KOPT-K1 (cell line): ENCODE measurements around the gene RNF11.
"Not testable (repeated sequence)": the region's sequence is repeated elsewhere in the genome, so short reads cannot be mapped to it uniquely, and the experiment has no call there.

ENCODE experiments used
- H3K27ac ChIP-seq: fragments of 200-600 bp; sonication (generic); 2 replicates; pipeline ENCODE4 v1.5.1; 2016; ENCODE audit warnings: antibody characterized with exemption, mild to moderate bottlenecking, low read depth, low read length; ENCODE audit not compliant: poor library complexity, severe bottlenecking
- H3K36me3 ChIP-seq: fragments of 200-600 bp; sonication (generic); 2 replicates; pipeline ENCODE4 v1.5.1; 2017; ENCODE audit warnings: antibody characterized with exemption, mild to moderate bottlenecking, low read length, moderate library complexity; ENCODE audit not compliant: insufficient read depth
- H3K9me3 ChIP-seq: fragments of 200-600 bp; sonication (generic); 2 replicates; pipeline ENCODE4 v1.5.1; 2017; ENCODE audit warnings: antibody characterized with exemption, low read length, mild to moderate bottlenecking; ENCODE audit not compliant: insufficient read depth, poor library complexity, severe bottlenecking

RNF11 gene

DNA sequence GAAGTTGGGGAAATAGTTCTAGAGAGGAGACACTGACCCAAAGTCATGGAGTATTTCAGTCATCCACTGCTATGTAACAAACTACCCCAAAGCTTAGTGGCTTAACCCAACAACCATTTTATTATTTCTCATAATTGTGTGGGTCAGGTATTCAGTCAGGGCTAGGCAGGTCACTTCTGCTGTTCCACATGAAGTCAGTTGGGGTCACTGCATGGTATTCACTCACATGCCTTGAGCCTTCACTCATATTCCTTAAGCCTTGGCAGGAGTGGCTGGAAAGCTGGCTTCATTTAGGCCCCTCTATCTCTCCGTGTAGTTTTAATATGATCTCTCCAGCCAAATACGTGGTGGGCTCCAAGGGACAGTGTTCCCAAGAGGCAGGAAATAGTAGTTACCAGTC is 17.5 kb upstream of the RNF11 start:
- Histone ChIP-seq H3K27ac (no peak overlapping the region), H3K36me3 (no peaks in the 10 kb centered on the region), H3K9me3 (no peaks in the 10 kb centered on the region)

GRCh38 chr1:51219022-51219421 is 17.1 kb upstream of the RNF11 start:
- Histone ChIP-seq H3K36me3 (no peaks in the 10 kb centered on the region), H3K27ac (no peak overlapping the region), H3K9me3 (no peaks in the 10 kb centered on the region)

- H3K36me3 ChIP-seq, H3K27ac ChIP-seq, H3K9me3 ChIP-seq: not testable (repeated sequence)
These were observed 14.5 kb upstream of the RNF11 start for GRCh38 chr1:51221529-51221928.

- H3K36me3 ChIP-seq: no peaks in the 10 kb centered on the region
- H3K27ac ChIP-seq: no peak overlapping the region
- H3K9me3 ChIP-seq: no peaks in the 10 kb centered on the region
These were observed 13.8 kb upstream of the RNF11 start for GRCh38 chr1:51222136-51222787.

GRCh38 chr1:51222809-51223208 is 13.3 kb upstream of the RNF11 start:
- Histone ChIP-seq H3K27ac (no peak overlapping the region), H3K9me3 (no peaks in the 10 kb centered on the region), H3K36me3 (no peaks in the 10 kb centered on the region)

DNA sequence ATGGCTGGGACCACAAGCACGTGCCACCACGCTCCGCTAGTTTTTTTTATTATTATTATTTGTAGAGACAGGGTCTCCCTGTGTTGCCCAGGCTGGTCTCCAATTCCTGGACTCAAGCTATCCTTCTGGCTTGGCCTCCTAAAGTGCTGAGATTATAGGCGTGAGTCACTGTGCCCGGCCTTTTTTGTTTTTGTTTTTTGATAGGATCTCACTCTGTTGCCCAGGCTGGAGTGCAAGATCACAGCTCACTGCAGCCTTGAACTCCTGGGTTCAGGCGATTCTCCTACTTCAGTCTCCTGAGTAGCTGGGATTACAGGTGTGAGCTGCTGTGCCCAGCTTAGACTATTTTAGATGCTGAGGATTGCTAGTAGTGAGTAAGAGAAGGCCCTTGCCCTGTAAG is 11.8 kb upstream of the RNF11 start:
- no peaks in the 10 kb centered on the region for H3K36me3 ChIP-seq
- H3K27ac ChIP-seq: no peak overlapping the region
- no peaks in the 10 kb centered on the region for H3K9me3 ChIP-seq

GRCh38 chr1:51227231-51227960 is 8.7 kb upstream of the RNF11 start:
- H3K9me3 ChIP-seq, H3K36me3 ChIP-seq, H3K27ac ChIP-seq: not testable (repeated sequence)

DNA sequence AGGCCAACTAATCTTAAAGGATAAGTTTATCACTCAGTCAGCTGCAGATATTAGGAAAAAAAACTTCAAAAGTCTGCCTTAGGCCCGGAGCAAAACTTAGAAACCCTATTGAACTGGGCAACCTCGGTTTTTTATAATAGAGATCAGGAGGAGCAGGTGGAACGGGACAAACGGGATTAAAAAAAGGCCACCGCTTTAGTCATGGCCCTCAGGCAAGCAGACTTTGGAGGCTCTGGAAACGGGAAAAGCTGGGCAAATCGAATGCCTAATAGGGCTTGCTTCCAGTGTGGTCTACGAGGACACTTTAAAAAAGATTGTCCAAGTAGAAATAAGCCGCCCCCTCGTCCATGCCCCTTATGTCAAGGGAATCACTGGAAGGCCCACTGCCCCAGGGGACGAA is 7.6 kb upstream of the RNF11 start:
- H3K36me3 ChIP-seq, H3K9me3 ChIP-seq, H3K27ac ChIP-seq: not testable (repeated sequence)

DNA sequence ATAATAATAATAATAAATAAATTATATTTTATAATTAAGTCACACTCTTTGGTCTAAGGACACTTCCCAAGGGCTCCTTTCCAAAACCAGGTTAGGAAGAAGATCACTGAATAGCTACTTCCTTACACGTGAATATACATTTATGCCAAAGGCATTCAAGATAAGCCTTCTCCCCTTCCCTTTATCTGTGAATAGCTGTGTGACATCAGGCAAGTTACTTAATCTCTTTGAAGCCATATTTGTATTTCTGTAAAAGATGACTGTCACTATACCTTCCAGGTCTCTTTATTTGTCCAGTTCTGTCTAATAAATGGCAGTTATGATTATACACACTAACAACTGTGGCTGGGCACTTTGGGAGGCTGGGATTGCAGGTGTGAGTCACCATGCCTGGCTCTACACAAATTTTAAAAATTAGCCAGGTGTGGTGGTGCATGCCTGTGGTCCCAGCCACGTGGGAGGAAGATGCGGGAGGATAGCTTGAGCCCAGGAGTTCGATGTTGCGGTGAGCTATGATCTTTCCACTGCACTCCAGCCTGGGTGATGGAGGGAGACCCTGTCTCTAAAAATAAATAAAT is 5.5 kb upstream of the RNF11 start:
- Histone ChIP-seq H3K27ac (no peak overlapping the region), H3K36me3 (no peaks in the 10 kb centered on the region), H3K9me3 (no peaks in the 10 kb centered on the region)

- Histone ChIP-seq H3K36me3 (no peaks in the 10 kb centered on the region), H3K9me3 (no peaks in the 10 kb centered on the region), H3K27ac (no peak overlapping the region)
These were observed 5.0 kb upstream of the RNF11 start for GRCh38 chr1:51231120-51231519.

DNA sequence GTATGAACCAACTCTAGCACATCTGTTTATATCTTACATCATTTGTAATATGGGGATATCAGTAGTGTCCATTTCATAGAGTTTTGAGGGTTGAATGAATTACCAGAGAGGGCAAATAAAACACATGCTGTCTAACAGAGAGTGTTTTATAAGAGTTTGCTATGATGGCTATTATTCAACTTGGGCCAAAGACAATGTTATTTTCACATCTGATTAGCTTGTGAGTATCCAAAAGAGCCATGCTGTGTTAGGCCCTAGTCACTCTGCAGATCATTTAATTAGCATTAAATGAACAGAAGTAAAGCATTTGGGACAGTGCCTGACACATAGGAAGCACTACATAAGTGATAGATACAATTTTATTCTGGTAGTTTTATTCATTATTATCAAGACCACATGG is 4.2 kb upstream of the RNF11 start:
- no peaks in the 10 kb centered on the region for H3K36me3 ChIP-seq
- H3K27ac ChIP-seq: no peak overlapping the region

GRCh38 chr1:51234236-51234635 is 1.8 kb upstream of the RNF11 start:
- H3K27ac ChIP-seq, H3K9me3 ChIP-seq, H3K36me3 ChIP-seq: not testable (repeated sequence)

More for the DNA sequence above, 4.2 kb upstream of the RNF11 start:
- H3K9me3 ChIP-seq: no peaks in the 10 kb centered on the region

- H3K9me3 ChIP-seq: no peaks in the 10 kb centered on the region
These were observed 1.2 kb upstream of the RNF11 start for GRCh38 chr1:51234721-51235425.

DNA sequence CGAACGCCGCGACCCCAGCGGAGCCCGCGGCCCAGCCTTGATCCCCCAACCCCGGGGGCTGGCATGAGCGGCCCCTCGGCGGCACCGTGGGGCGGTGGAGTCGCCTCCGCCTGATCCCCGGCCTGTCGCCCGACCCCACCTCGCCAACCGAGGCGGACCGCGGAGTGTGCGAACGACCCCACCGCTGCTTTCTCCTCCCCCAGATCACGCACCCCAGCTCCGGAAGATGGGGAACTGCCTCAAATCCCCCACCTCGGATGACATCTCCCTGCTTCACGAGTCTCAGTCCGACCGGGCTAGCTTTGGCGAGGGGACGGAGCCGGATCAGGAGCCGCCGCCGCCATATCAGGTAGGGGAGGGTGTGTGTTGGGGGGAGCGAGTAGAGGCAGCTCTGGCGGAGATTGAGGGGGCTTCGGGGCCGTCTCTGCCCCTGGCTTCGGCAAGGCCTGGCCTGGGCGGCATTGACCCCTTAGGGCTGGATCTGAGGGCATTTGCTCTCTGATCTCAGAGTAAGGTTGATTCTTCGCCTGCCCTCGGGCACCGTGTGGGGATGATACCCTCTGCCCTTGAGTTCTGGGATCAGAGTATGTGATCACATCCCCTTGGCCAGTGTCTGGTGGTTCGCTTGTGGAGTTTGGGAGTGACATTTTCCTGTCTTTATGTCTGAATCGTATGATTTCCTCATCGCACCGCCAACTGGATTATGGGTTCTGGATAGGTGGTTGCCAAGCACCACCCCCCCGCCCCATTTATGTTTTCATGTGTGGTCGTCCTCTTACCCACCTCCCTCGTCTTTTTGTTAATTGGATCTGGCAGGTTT is 668 bp downstream of the RNF11 start:
- Histone ChIP-seq H3K9me3 (no peaks in the 10 kb centered on the region), H3K36me3 (peaks cover 4% of the 10 kb centered on the region; the same call in 1 of the 2 replicates), H3K27ac (peak overlapping the region; percentile 80)

More at GRCh38 chr1:51234721-51235425, 1.2 kb upstream of the RNF11 start:
- H3K36me3 ChIP-seq: peaks cover 4% of the 10 kb centered on the region; the same call in 1 of the 2 replicates
- H3K27ac ChIP-seq: no peak overlapping the region
